HG02678 (cell line): Measurements from ENCODE around the gene ZNF610.
"Not testable (repeated sequence)": the region's sequence is repeated elsewhere in the genome, so short reads cannot be mapped to it uniquely, and the experiment has no call there.

Experiments
- ATAC-seq: cut with Tn5 transposase; IDR thresholded peaks from one replicate; pipeline ENCODE4 v1.9.1; 2021; ENCODE audit warnings: mild to moderate bottlenecking, moderate library complexity; ENCODE audit not compliant: unreplicated experiment

Gene ZNF610

DNA sequence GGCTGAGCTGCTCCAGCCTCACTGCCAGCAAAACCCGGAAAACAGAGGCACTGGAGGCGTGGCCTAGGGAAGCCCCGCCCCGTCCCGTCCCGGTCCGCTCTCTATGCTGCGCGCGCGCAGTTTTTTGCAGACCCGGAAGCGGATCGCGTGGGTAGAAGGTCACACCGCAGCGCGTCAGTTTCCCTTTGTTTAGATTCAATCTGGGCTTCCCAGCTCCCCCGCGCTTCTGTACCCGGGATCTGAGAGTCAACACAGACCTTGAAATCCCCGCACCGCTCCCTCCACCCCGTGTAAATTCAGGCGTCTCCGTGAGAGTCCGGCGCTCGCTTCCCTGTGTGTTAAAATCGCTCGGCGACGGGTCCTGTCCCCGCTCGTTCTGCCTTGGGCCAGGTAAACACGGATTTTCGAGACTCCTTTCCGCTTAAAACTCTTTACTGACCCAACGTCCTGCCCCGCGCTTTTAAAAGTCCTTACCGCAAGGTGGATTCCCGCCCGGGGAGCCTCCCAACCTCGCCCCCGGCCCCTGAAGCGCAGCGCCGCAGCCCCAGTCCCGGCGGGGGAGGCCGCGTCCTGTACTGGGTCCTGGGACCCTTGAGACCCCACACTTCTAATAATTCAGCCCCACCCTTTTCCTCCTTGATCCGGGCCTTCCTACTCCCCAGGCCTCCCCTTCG lies at the start of gene ZNF610:
ZNF610 (plus strand) TSS at position 127 of the 674 bp plus-strand sequence. CDS start 12,930 bp downstream, outside the sequence.
- peak; percentile 49 for ATAC-seq

DNA sequence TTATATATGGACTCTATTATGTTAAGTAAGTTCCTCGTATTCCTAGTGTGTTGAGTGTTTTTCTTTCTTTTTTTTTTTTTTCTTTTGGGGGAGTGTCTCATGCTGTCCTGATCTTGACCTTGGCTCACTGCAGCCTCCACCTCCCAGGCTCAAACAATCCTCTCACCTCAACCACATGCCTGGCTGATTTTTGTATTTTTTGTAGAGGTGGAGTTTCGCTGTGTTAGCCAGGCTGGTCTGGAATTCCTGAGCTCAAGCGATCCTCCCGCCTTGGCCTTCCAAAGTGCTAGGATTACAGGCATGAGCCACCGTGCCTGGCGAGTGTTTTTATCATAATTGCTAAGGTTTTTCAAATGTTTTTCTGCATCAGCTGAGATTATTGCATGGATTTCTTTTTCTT lies 49.8 kb upstream of the ZNF610 start:
- ATAC-seq: no peak

DNA sequence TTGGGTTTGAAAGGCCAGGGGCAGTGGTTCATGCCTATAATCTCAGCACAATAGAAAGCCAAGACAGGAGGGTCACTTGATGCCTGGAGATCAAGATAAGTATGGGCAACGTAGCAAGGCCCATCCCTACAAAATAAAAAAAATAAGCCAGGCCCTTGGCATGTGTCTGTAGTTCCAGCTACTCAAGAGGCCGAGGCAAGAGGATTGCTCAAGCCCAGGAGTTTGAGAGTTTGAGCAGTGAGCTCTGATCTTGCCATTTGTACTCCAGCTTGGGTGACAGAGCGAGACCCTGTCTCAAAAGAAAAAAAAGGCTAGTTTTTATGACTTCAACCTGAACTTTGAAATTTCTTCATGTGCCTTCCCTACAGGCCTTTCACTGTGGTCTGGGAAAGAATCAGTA lies 44.3 kb upstream of the ZNF610 start:
- ATAC-seq: no peak

DNA sequence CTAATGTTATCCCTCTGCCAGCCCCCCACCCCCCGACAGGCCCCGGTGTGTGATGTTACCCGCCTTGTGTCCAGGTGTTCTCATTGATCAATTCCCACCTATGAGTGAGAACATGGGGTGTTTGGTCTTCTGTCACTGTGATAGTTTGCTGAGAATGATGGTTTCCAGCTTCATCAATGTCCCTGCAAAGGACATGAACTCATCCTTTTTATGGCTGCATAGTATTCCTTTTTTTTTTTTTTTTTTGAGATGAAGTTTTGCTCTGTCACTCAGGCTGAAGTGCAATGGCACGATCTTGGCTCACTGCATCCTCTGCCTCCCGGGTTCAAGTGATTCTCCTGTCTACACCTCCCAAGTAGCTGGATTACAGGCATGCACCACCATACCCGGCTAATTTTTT lies 43.1 kb upstream of the ZNF610 start:
- ATAC-seq: not testable (repeated sequence)

DNA sequence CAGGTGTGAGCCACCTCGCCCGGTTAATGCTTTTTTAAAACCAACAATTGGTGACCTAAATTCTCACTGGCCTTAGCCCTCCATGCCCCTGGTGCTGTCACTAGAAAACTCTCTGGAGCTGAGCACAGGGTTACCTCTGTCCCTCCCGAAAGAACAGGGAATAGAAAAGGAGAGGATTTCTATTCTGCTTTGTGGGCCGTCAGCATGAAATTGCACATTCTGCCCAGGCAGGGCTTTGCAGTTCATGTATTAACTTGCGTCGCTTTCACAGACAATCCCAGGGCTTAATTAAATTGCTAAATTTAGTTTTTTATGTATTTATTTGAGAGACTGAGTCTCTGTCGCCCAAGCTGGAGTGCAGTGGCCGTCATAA lies 39.7 kb upstream of the ZNF610 start:
- peak; percentile 11 for ATAC-seq

DNA sequence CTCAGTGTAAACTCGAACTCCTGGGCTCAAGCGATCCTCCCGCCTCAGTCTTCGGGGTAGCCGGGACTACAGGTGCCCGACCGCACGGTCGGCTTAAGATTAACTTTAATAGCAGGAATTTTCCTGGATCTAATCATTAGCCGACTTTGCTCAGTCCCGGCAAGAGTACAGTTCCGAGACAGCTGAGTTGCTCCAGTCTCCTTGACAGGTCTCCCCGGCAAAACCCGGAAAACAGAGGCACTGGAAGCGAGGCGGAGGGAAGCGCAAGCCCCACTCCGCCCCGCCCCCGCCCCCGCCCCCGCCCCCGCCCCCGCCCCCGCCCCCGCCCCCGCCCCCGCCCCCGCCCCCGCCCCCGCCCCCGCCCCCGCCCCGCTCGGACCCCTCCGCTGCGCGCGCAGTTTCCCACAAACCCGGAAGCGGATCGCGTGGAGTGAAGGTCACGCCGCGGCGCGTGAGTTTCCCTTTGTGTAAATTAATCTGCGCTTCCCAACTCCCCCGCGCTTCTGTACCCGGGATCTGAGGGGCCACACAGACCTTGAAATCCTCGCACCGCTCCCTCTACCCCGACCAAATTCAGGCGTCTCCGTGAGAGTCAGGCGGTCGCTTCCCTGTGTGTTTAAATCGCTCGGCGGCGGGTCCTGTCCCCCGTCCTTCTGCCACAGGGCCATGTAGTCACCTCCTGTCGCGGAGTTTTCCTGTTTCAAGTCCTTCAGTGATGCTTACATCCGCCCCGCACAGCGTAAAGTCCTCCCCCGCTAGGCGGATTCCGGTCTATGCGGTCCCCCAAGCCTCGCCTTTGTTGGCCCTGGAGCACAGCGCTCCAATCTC lies 39.1 kb upstream of the ZNF610 start, which contains the start of gene ZNF480:
ZNF480 (plus strand) TSS at position 397 of the 828 bp plus-strand sequence. CDS start 3,244 bp downstream, outside the sequence.
- ATAC-seq: peak; percentile 64

DNA sequence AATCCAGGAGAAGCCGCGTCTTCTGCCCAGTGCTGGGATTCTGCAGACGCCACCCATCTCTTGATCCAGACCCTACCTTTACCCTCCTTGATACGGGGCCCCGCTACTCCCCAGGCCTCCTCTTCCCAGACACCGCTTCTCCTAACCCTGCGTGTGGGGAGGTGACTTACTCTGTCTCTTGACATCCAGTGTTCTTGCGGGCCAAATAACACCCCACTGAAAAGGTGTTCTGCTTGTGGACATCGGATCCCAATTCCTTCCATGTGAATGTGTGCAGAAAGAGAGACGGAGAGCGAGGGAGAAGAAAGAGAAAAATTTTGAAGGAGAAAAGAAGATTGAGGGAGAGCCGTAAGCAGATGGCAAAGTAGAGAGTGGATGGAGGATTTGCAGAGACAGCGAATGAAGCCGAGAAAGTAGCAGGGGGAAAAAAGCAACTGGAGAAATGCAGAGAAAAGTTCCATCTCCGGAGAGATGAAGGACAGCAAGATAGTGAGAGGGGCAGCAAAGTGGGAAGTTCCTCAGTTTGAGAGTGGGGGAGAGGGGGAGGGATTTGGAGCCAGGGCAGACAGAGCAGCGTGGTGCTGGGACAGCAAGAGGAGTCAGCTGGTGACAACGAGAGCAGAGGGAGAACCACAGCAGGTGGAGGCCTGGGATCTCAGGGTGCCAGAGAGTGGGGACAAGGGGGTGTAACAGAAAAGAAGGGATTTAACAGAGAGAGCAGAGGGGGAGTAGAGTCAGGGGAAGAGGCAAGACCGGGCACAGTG lies 38.3 kb upstream of the ZNF610 start:
- ATAC-seq: no peak

DNA sequence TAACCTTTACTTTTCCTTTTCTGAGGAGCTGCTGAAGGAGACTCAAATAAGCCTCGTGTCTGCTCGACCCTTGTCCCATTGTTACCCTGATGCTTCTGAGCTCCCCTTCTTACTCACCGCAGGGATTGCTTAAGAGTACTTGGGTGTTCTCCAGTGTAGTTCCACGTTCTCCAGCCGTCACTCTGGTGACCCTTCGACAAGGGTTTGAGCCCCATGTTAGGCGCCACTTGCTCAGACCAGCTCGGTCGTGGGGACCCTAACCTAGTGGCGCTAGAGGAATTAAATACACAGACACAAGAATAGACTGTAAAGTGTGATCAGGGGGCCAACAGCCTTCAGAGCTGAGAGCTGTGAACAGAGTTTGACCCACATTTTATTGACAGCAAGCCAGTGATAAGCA lies 28.8 kb upstream of the ZNF610 start:
- no peak for ATAC-seq

DNA sequence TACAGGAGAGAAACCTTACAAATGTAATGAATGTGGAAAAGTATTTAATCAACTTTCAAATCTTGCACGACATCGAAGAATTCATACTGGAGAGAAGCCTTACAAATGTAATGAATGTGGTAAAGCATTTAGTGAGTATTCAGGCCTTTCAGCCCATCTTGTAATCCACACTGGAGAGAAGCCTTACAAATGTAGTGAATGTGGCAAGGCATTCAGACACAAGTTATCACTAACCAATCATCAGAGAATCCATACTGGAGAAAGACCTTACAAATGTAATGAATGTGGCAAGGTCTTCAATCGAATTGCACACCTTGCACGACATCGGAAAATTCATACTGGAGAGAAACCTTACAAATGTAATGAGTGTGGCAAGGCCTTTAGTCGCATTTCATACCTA lies 13.6 kb upstream of the ZNF610 start:
- no peak for ATAC-seq

DNA sequence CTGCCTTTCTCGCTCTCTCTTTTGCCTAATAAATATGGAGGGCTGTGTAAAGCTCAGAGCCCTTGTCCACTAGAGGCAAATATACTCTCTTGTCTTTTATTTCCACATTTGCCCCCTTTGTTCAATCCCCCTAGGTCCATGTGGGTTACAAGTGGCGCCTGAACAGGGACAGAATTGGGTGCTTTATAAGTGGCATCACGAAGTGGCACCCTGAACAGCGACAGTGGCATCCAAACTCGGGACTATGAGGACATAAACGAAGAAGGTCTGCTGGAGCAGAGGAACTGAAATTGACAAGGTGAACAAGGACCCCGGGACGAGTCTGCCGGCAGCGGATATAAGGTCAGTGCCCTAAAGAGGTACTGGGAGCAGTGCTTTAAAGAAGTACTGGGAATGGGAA lies 4.3 kb upstream of the ZNF610 start:
- no peak for ATAC-seq

DNA sequence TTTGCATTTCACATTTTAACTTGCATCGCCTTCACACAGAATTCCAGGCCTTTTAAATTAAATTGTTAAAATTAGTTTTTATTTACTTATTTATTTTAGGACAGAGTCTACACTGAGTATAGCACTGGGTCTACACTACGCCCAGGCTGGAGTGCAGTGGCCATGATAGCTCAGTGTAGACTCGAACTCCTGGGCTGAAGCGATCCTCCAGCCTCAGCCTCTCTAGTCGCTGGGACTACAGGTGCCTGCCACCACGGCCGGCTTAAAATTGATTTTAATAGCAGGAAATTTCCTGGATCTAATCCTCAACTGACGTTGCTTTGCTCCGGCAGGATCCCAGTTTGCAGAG lies 301 bp upstream of the ZNF610 start:
- no peak for ATAC-seq

DNA sequence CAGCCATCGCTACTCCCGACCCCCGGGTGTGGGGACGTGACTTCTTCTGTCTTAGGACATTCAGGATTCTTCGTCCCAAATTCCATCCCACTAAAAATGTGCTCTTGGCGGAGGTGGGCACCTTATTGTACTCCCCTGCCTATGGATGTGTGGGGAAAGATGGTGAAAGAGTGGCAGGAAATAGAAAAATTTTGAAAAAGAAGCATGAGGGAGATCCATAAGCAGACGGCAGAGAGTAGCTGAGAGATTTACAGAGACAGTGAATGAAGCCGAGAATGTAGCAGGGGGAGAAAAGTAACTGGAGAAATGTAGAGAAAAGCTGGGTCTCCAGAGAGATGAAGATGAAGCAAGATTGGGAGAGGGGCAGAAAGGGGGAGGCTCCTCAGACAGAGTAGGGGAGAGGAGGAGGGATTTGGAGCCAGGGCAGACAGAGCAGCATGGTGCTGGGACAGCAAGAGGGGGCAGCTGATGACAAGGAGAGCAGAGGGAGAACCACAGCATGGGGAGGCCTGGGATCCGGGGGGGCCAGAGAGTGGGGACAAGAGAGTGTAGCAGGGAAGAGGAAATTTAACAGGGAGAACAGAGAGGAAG lies 843 bp downstream of the ZNF610 start:
- ATAC-seq: no peak

DNA sequence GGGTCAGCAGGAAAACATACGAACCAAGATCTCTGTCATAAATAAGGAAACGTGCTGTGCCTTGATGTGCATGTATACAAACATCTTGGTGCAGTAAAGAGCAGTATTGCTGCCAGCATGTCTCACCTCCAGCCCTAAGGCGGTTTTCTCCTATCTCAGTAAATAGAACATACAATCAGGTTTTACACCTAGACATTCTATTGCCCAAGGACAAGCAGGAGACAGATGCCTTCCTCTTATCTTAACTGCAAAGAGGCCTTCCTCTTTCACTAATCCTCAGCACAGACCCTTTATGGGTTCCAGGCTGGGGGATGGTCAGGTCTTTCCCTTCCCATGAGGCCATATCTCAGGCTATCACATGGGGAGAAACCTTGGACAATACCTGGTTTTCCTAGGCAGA lies 3.0 kb downstream of the ZNF610 start:
- ATAC-seq: not testable (repeated sequence)

DNA sequence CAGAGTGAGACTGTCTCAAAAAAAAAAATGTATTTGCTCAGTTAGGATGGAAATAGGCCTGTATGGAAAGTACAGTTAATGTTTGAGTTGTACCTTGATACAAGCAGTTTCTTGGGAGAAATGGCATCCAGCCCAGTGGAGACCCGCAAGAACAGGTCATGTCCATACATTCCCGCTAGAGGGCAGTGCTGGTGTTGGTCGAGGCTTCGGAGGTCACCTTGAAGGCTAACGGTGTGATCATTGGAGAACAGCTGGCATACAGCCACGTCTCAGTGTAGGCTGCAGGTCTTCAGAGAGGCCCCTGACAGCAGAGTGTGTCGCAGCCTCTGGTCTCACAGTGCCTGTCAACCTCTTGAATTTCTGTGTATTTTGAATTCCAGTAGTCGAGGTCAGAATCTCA lies 7.5 kb downstream of the ZNF610 start:
- ATAC-seq: no peak

DNA sequence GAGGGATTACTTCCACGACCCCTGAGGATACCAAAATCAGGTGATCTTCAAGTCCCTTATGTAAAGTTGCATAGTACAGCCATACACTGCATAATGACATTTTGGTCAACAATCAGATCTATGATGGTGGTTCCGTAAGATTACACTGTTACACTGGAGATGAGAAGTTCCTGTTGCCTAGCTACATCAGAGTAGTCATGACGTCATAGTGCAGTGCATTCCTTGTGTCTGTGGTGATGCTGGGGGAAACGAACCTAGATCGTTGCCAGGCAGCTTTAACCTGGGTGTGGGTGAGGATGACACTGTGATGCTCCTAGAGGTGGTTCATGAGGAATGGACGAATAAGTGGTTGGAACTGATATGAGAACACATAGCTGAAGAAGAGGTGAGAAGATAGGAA lies 9.1 kb downstream of the ZNF610 start:
- no peak for ATAC-seq

DNA sequence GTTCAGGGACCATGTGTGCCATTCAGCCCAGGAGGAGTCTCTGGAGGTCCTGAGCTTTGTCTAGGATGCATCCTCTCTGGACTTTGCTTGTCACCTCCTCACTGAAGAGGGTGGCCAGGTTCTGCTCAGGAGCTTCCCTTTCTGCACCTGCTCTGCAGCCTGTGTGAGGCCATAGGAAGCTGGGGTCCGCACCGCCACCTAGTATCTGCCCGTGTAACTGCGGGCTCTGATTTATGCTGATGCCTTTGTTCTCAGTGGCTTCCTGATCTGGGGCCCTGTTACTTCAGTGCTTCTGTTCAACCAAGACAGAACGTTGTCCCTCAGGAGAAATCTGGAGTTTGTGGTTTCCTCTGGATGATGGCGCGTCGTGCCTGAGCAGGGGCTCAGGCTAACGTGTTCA lies 15.5 kb downstream of the ZNF610 start:
- no peak for ATAC-seq

DNA sequence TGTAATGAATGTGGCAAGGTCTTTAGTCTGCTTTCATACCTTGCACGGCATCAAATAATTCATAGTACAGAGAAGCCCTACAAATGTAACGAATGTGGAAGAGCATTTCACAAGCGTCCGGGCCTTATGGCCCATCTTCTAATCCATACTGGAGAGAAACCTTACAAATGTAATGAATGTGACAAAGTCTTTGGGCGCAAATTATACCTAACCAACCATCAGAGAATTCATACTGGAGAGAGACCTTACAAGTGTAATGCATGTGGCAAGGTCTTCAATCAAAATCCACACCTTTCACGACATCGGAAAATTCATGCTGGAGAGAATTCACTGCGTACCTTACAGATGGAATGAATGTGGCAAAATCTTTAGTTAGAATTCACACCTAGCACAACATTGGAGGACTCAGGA lies 30.4 kb downstream of the ZNF610 start:
- ATAC-seq: no peak

DNA sequence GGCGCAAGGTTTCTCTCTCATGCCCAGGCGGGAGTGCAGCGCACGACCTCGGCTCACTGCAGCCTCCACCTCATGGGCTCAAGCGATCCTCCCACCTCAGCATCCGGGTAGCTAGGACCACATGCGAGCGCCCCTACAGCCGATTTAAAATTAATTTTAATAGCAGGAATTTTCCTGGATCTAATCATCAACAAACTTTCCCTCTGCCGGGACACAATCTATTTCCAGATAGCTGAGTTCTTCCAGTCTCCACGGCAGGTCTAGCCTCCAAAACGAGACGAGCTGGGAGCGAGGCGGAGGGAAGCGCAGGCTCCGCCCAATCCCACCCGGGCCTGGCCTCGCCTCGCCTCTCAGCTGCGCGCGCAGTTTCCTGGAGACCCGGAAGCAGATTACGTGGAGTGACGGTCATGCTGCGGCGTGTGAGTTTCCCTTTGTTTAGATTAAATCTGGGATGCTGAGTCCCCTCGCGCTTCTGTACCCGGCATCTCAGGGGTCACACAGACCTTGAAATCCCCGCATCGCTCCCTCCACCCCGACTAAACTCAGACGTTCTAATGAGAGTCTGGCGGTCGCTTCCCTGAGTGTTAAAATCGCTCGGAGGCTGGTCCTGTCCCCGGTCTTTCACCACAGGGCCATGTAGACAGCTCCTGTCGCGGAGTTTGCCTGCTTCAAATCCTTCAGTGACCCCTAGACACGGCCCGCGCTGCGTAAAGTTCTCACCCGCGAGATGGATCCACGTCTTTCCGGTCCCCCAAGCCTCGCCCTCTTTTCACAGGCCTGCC lies 33.7 kb downstream of the ZNF610 start, which contains the start of gene ZNF880:
ZNF880 (plus strand) TSS at position 365 of the 782 bp plus-strand sequence; CDS start at position 408, 43 bp downstream.
- ATAC-seq: peak; percentile 63

DNA sequence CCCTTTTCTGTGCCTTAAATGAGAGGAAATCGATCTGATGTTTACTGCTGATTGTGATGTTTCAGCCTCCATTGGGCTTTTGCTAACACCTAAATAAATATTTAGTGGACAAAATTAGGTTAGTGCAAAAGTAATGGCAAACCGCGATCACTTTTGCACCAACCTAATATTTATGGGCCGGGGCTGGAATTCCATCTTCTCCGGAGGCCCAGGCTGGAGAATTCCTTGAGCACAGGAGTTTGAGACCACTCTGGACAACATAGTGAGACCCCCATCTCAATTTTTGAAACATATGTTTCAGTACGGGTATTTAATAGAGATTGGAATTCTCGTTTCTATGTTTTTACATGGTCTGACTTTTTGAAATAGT lies 34.3 kb downstream of the ZNF610 start:
- ATAC-seq: no peak

DNA sequence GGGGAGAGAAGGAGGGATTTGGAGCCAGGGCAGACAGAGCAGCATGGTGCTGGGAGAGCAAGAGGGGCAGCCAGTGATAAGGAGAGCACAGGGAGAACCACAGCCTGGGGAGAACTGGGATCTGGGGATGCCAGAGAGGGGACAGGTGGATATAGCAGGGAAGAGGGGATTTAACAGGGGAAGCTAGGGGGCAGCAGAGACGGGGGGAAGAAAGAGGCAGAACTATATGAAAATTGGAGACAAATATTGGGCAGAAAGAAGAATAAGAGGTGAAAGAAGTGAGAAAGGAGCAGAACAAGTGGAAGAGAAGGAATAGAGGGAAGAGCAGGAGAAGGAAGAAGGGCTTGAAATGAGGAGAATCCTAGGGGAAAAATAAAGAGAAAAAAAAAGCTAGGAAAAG lies 55.1 kb downstream of the ZNF610 start:
- ATAC-seq: no peak
